ENCODE results near the gene C8B. TPM values are rescaled to one million over a fixed set of nuclear protein-coding genes. Genes with fewer than 3 reads are reported as not detected.

Gene C8B
- total and polyA plus RNA-seq, 4 experiments from 2014 or later: not detected

DNA sequence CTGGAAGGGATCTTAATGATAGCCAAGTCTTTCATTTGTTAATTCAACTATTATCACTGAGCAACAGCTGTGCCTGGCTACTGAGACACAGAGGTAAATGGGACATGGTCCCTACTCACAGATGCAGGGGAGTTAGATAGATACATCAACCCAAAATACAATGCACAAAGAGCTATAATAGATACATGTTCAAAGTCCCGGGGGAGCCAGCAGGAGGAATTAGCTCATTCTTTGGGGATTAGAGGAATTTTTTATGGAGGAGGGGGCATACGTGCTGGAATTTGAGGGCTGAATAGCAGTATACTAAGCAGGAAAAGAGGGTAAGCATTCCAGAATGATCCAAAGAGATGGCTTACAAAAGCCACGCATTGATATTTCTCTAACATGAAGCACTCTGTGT lies 34.6 kb downstream of the C8B start:
- H3K27ac ChIP-seq (ENCODE audit: low read depth, low read length): no peak overlapping the region
- Mint-ChIP-seq H3K4me1 (no peaks in the 10 kb centered on the region), H3K27ac (no peak overlapping the region), H3K36me3 (no peaks in the 10 kb centered on the region), H3K4me3 (no peak overlapping the region), H3K27me3 (peaks cover 2% of the 10 kb centered on the region in 2 donors), H3K9me3 (peaks cover 0 to 3% (median 0%) of the 10 kb centered on the region in 8 donors)
- H3K27me3 ChIP-seq (ENCODE audit: insufficient read depth, low read length): no peaks in the 10 kb centered on the region
- intact Hi-C loops (cut with micrococcal nuclease): no loop called here
- H3K9me3 ChIP-seq (ENCODE audit: control insufficient read depth in 1 of 2, low read length in 2 of 2): no peaks in the 10 kb centered on the region
- H3K4me3 ChIP-seq (ENCODE audit: low read length in 2 of 2): no peak overlapping the region
- ChIA-PET CTCF (ENCODE audit: partially characterized antibody) (no interaction called here), POLR2A (ENCODE audit: partially characterized antibody) (no interaction called here)
- no peaks in the 10 kb centered on the region for H3K4me1 ChIP-seq (ENCODE audit: insufficient read depth, low read length)
- H3K36me3 ChIP-seq (ENCODE audit: insufficient read depth, low read length): no peaks in the 10 kb centered on the region
- no peak for DNase-seq

DNA sequence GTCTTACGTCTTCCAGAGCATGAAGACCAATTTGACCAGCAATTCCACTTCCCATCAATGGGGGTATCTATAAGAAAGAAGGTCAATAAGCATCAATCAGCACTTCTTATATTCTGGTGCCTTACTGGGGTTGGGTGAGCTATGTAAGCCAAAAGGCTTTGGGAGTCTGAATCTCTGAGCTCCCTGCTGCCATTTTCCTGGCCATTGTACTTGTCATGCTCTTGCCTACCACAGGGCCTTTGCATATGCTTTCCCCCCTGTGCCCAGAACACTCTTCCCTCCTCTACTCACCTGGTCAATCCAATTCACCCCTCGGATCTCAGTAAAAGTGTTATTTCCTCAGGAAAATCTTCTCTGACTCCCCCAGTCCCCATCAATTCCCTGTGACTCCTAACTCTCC lies 36.3 kb downstream of the C8B start:
- Mint-ChIP-seq H3K36me3 (no peaks in the 10 kb centered on the region), H3K9me3 (peaks cover 0 to 3% (median 0%) of the 10 kb centered on the region in 8 donors), H3K27ac (no peak overlapping the region), H3K27me3 (peaks cover 2% of the 10 kb centered on the region in 2 donors), H3K4me1 (no peaks in the 10 kb centered on the region), H3K4me3 (no peak overlapping the region)
- no peak for DNase-seq
- ChIA-PET POLR2A (ENCODE audit: partially characterized antibody) (no interaction called here), CTCF (ENCODE audit: partially characterized antibody) (no interaction called here)
- no peaks in the 10 kb centered on the region for H3K9me3 ChIP-seq (ENCODE audit: control insufficient read depth in 1 of 2, low read length in 2 of 2)
- H3K27me3 ChIP-seq (ENCODE audit: insufficient read depth, low read length): no peaks in the 10 kb centered on the region
- H3K36me3 ChIP-seq (ENCODE audit: insufficient read depth, low read length): no peaks in the 10 kb centered on the region
- H3K4me3 ChIP-seq (ENCODE audit: low read length in 2 of 2): no peak overlapping the region
- H3K27ac ChIP-seq (ENCODE audit: low read depth, low read length): no peak overlapping the region
- intact Hi-C loops (cut with micrococcal nuclease): no loop called here
- no peaks in the 10 kb centered on the region for H3K4me1 ChIP-seq (ENCODE audit: insufficient read depth, low read length)

DNA sequence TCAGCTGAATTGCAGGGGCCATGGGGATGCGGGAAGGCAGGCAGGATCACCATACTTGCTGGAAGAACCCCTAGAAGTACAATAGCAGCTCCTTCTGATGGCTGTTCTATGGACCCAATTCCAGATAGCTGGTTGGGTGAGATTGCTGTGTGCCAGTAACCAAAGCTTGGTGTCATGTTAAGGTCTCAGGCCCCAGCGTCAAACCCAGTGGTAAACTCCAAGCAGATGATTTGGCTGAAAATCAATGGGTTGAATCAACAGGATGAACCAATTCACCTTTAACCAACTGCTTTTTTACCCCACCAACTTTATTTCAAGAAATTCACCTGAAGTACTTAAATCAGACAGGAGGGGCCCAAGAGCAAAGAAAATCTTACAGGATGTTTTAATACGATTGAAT lies 37.8 kb downstream of the C8B start:
- ChIA-PET CTCF (ENCODE audit: partially characterized antibody) (interaction anchor here (1.4 kb wide), 1 partner anchor 10 kb away, joined by 3 read pairs; no protein-coding TSS in a partner anchor), POLR2A (ENCODE audit: partially characterized antibody) (no interaction called here)
- H3K27ac ChIP-seq (ENCODE audit: low read depth, low read length): no peak overlapping the region
- Mint-ChIP-seq H3K4me3 (no peak overlapping the region), H3K9me3 (peaks cover 0 to 3% (median 0%) of the 10 kb centered on the region in 8 donors), H3K27me3 (peaks cover 4 to 5% of the 10 kb centered on the region in 2 donors), H3K4me1 (no peaks in the 10 kb centered on the region), H3K36me3 (no peaks in the 10 kb centered on the region), H3K27ac (no peak overlapping the region)
- no peaks in the 10 kb centered on the region for H3K27me3 ChIP-seq (ENCODE audit: insufficient read depth, low read length)
- no peak for DNase-seq
- H3K9me3 ChIP-seq (ENCODE audit: control insufficient read depth in 1 of 2, low read length in 2 of 2): no peaks in the 10 kb centered on the region
- no peaks in the 10 kb centered on the region for H3K4me1 ChIP-seq (ENCODE audit: insufficient read depth, low read length)
- no peak overlapping the region for H3K4me3 ChIP-seq (ENCODE audit: low read length in 2 of 2)
- no peaks in the 10 kb centered on the region for H3K36me3 ChIP-seq (ENCODE audit: insufficient read depth, low read length)
- intact Hi-C loops (cut with micrococcal nuclease): no loop called here

DNA sequence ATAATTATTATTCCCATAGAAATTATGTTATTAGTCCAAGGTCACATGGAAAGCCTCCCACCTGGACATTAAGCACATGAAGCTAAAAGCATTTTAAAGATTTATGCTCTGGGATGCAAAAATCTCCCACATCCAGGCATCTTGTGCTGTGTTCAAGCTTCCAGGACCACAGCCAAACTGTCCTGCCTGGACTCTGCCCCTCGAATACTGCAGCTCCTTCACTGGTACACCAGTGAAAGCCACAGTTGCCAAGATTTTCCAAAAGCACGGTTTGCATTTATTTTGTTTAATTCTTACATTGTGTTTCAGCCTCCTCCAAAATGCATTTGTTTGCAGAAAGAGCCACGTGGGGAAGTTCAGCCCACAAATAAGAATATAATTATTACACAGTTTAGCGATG lies 38.6 kb downstream of the C8B start:
- H3K27me3 Mint-ChIP-seq: peaks cover 4 to 5% of the 10 kb centered on the region in 2 donors
- Histone ChIP-seq H3K4me1 (ENCODE audit: insufficient read depth, low read length) (no peaks in the 10 kb centered on the region), H3K27ac (ENCODE audit: low read depth, low read length) (no peak overlapping the region), H3K27me3 (ENCODE audit: insufficient read depth, low read length) (no peaks in the 10 kb centered on the region), H3K36me3 (ENCODE audit: insufficient read depth, low read length) (no peaks in the 10 kb centered on the region), H3K9me3 (ENCODE audit: control insufficient read depth in 1 of 2, low read length in 2 of 2) (no peaks in the 10 kb centered on the region), H3K4me3 (ENCODE audit: low read length in 2 of 2) (no peak overlapping the region)
- ChIA-PET CTCF (ENCODE audit: partially characterized antibody) (no interaction called here), POLR2A (ENCODE audit: partially characterized antibody) (no interaction called here)
- intact Hi-C loops (cut with micrococcal nuclease): no loop called here
- DNase-seq: no peak
- no peaks in the 10 kb centered on the region for H3K36me3 Mint-ChIP-seq
- H3K27ac Mint-ChIP-seq: no peak overlapping the region
- H3K9me3 Mint-ChIP-seq: peaks cover 0 to 3% (median 0%) of the 10 kb centered on the region in 8 donors
- H3K4me1 Mint-ChIP-seq: no peaks in the 10 kb centered on the region
- no peak overlapping the region for H3K4me3 Mint-ChIP-seq

DNA sequence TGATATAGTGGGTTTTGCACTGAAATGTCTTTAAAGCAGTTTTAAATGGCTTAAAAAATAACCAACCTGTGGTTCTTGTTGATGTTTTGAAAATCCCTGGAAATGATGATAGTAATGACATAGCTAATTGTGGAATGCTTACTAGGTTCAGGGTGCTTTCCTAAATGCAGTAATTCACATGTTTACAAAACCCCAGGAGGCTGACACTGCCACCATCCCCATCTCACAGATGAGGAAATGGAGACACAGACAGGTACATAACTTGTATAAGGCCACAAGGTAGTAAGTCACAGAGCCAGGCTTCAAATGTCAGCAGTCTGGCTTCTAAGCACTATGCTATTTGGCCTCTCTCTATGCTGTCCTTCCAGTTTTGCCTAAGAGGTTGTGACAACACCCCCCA lies 40.6 kb downstream of the C8B start:
- peaks cover 0 to 1% (median 0%) of the 10 kb centered on the region in 8 donors for H3K9me3 Mint-ChIP-seq
- no peak for DNase-seq
- H3K27me3 Mint-ChIP-seq: peaks cover 5% of the 10 kb centered on the region in 2 donors
- Histone ChIP-seq H3K36me3 (ENCODE audit: insufficient read depth, low read length) (no peaks in the 10 kb centered on the region), H3K4me1 (ENCODE audit: insufficient read depth, low read length) (no peaks in the 10 kb centered on the region), H3K9me3 (ENCODE audit: control insufficient read depth in 1 of 2, low read length in 2 of 2) (no peaks in the 10 kb centered on the region), H3K27ac (ENCODE audit: low read depth, low read length) (no peak overlapping the region), H3K27me3 (ENCODE audit: insufficient read depth, low read length) (no peaks in the 10 kb centered on the region), H3K4me3 (ENCODE audit: low read length in 2 of 2) (no peak overlapping the region)
- no peaks in the 10 kb centered on the region for H3K4me1 Mint-ChIP-seq
- CTCF ChIA-PET (ENCODE audit: partially characterized antibody): no interaction called here
- no peak overlapping the region for H3K4me3 Mint-ChIP-seq
- intact Hi-C loops (cut with micrococcal nuclease): no loop called here
- POLR2A ChIA-PET (ENCODE audit: partially characterized antibody): no interaction called here
- no peaks in the 10 kb centered on the region for H3K36me3 Mint-ChIP-seq
- no peak overlapping the region for H3K27ac Mint-ChIP-seq

GRCh38 chr1:56924116-56924515 lies 41.7 kb downstream of the C8B start:
- Mint-ChIP-seq H3K4me1 (no peaks in the 10 kb centered on the region), H3K27ac (no peak overlapping the region), H3K36me3 (no peaks in the 10 kb centered on the region), H3K4me3 (no peak overlapping the region), H3K9me3 (no peaks in the 10 kb centered on the region), H3K27me3 (peaks cover 5% of the 10 kb centered on the region in 2 donors)
- ChIA-PET POLR2A (ENCODE audit: partially characterized antibody) (no interaction called here), CTCF (ENCODE audit: partially characterized antibody) (no interaction called here)
- no peak overlapping the region for H3K4me3 ChIP-seq (ENCODE audit: low read length in 2 of 2)
- DNase-seq: no peak
- H3K27ac ChIP-seq (ENCODE audit: low read depth, low read length): no peak overlapping the region
- H3K36me3 ChIP-seq (ENCODE audit: insufficient read depth, low read length): no peaks in the 10 kb centered on the region
- H3K27me3 ChIP-seq (ENCODE audit: insufficient read depth, low read length): no peaks in the 10 kb centered on the region
- no peaks in the 10 kb centered on the region for H3K4me1 ChIP-seq (ENCODE audit: insufficient read depth, low read length)
- intact Hi-C loops (cut with micrococcal nuclease): no loop called here
- H3K9me3 ChIP-seq (ENCODE audit: control insufficient read depth in 1 of 2, low read length in 2 of 2): no peaks in the 10 kb centered on the region

DNA sequence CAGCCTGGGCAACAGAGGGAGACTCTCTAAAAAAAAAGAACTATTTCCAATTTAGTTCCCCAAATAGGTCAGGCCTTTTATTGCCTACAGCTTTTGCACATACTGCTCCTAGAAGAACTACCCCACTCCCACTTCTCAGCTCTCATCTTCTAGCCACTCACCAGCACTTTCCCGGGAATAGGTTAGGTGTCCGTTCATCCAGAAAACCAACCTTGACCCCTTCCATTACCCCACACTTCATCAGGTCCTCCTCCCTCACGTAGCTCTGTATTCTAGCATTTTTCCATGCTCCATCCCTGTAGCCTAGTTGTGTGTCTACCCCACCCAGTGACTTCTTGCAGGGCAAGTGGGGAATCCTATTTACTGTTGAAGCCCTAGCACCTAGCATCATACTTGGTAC lies 42.6 kb downstream of the C8B start:
- Histone ChIP-seq H3K4me1 (ENCODE audit: insufficient read depth, low read length) (no peaks in the 10 kb centered on the region), H3K36me3 (ENCODE audit: insufficient read depth, low read length) (no peaks in the 10 kb centered on the region), H3K27me3 (ENCODE audit: insufficient read depth, low read length) (no peaks in the 10 kb centered on the region), H3K9me3 (ENCODE audit: control insufficient read depth in 1 of 2, low read length in 2 of 2) (no peaks in the 10 kb centered on the region), H3K27ac (ENCODE audit: low read depth, low read length) (no peak overlapping the region), H3K4me3 (ENCODE audit: low read length in 2 of 2) (no peak overlapping the region)
- Mint-ChIP-seq H3K36me3 (no peaks in the 10 kb centered on the region), H3K9me3 (no peaks in the 10 kb centered on the region), H3K4me1 (no peaks in the 10 kb centered on the region), H3K27me3 (peaks cover 3 to 5% of the 10 kb centered on the region in 2 donors), H3K27ac (no peak overlapping the region), H3K4me3 (no peak overlapping the region)
- ChIA-PET POLR2A (ENCODE audit: partially characterized antibody) (no interaction called here), CTCF (ENCODE audit: partially characterized antibody) (no interaction called here)
- intact Hi-C loops (cut with micrococcal nuclease): no loop called here
- no peak for DNase-seq

DNA sequence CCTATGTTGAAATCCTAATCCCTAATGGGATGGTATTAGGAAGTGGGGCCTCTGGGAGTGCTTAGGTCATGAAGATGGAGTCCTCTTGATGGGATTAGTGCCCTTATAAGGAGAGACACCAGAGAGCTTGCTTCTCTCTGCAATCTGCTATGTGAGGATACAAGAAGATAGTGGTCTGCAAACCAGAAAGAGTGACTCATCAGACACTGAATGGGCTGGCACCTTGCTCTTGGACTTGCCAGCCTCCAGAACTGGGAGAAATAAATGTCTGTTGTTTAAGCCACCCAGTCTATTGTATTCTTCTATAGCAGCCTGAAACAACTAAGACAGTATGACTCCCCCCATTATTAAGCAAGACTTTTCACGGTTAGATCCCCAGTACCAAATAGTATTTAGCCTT lies 43.3 kb downstream of the C8B start:
- Histone ChIP-seq H3K4me3 (ENCODE audit: low read length in 2 of 2) (no peak overlapping the region), H3K4me1 (ENCODE audit: insufficient read depth, low read length) (no peaks in the 10 kb centered on the region), H3K27ac (ENCODE audit: low read depth, low read length) (no peak overlapping the region), H3K9me3 (ENCODE audit: control insufficient read depth in 1 of 2, low read length in 2 of 2) (no peaks in the 10 kb centered on the region), H3K36me3 (ENCODE audit: insufficient read depth, low read length) (no peaks in the 10 kb centered on the region), H3K27me3 (ENCODE audit: insufficient read depth, low read length) (no peaks in the 10 kb centered on the region)
- no peaks in the 10 kb centered on the region for H3K9me3 Mint-ChIP-seq
- intact Hi-C loops (cut with micrococcal nuclease): no loop called here
- no peaks in the 10 kb centered on the region for H3K36me3 Mint-ChIP-seq
- ChIA-PET CTCF (ENCODE audit: partially characterized antibody) (no interaction called here), POLR2A (ENCODE audit: partially characterized antibody) (no interaction called here)
- no peak for DNase-seq
- H3K4me3 Mint-ChIP-seq: no peak overlapping the region
- H3K4me1 Mint-ChIP-seq: no peaks in the 10 kb centered on the region
- H3K27ac Mint-ChIP-seq: no peak overlapping the region
- peaks cover 3 to 5% of the 10 kb centered on the region in 2 donors for H3K27me3 Mint-ChIP-seq

Measured in CD4-positive, alpha-beta memory T cell (primary cell).